Neural cell (in vitro differentiated cells): ENCODE measurements around the gene ACBD3.

Experiments
- CTCF ChIP-seq: fragments of 450-650 bp; IDR thresholded peaks from 2 replicates; pipeline ENCODE4 v1.5.1; 2014; ENCODE audit warnings: antibody characterized with exemption, mild to moderate bottlenecking, moderate library complexity; ENCODE audit not compliant: poor library complexity, severe bottlenecking
- EZH2 ChIP-seq: fragments of 200-600, 300-800 bp; shearing (Covaris generic), sonication (generic); IDR thresholded peaks from 2 replicates; pipeline ENCODE4 v1.6.1; 2014; ENCODE audit warnings: antibody characterized with exemption, low read length, borderline replicate concordance, mild to moderate bottlenecking; ENCODE audit not compliant: insufficient read depth, poor library complexity, severe bottlenecking
- POLR2AphosphoS5 ChIP-seq: IDR thresholded peaks from 2 replicates; pipeline ENCODE4 v1.6.1; 2012

- TF ChIP-seq POLR2AphosphoS5 (no peak), CTCF (no peak), EZH2 (no peak)
These were observed 57.3 kb downstream of the ACBD3 start for GRCh38 chr1:226129230-226129629.
